Measurements from ENCODE around the gene APOL6.
A peak's percentile ranks its signal among the peaks of the same experiment; 100 is the strongest.

APOL6 gene

DNA sequence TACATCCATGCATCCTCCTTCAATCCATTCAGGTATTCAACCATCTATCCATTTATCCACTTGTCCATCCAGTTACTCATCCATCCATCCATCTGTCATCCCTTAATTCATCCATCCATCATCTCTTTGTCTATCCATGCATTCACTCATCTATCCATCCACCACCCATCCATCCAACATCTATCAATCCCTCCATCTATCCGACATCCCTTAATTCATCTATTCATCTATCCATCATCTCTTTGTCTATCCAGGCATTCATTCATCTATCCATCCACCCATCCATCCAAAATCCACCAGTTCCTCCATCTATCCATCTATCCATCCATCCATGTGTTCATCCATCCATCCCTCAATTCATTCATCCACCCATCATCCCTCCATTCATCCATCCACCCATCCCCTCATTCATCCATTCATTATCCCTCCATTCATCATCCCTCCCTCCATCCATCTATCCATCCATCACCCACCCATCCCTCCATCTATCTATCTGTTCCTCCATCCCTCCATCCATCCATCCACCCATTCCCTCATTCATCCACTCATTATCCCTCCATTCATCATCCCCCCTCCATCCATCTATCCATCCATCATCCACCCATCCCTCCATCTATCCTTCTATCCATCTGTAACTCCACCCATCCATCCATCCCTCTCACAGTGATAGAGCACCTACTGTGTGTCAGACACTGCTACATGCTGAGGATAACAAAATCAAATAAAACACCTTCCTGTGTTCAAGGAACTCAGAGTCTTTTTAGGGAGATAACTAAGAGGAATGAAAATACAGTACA is 29.6 kb upstream of the APOL6 start:
- no peaks in the 10 kb centered on the region for H3K4me1 ChIP-seq (ENCODE audit: control insufficient read depth, insufficient read depth, low read length)
- no peaks in the 10 kb centered on the region for H3K36me3 ChIP-seq (ENCODE audit: control insufficient read depth in 2 of 2, insufficient read depth in 1 of 2, low read length in 2 of 2)
- no peaks in the 10 kb centered on the region for H3K9me3 ChIP-seq (ENCODE audit: control insufficient read depth, insufficient read depth, low read depth, low read length)
- H3K27ac ChIP-seq (ENCODE audit: extremely low read depth, low read depth, low read length), result no peak overlapping the region
- CTCF ChIA-PET, result interaction anchor here (1.3 to 4.4 kb wide), 4 partner anchors 8 to 448 kb away, joined by 3 to 25 read pairs (median 4); no protein-coding TSS in a partner anchor
- H3K4me3 ChIP-seq (ENCODE audit: low read depth, low read length), result no peak overlapping the region
- POLR2A ChIA-PET, result interaction anchor here (0.9 kb wide), 1 partner anchor 30 kb away, joined by 3 read pairs; no protein-coding TSS in a partner anchor
- TF ChIP-seq ZNF266 (tag by site-specific recombination; IDR thresholded peaks at IDR 0.05; ENCODE audit: low read depth) (peak; percentile 20; the same call in 1 of the 2 replicates), ZNF114 (tag by site-specific recombination; IDR thresholded peaks at IDR 0.05) (0 out of 2 replicates have a peak, but pooled peaks have one; percentile 10), ZNF174 (tag by site-specific recombination; IDR thresholded peaks at IDR 0.05) (no peak), ZNF501 (tag by site-specific recombination; IDR thresholded peaks at IDR 0.05) (no peak), ZNF19 (tag by site-specific recombination; IDR thresholded peaks at IDR 0.05; ENCODE audit: low read depth) (no peak), ZBTB17 (tag by site-specific recombination; IDR thresholded peaks at IDR 0.05) (peak; percentile 97), ZNF571 (tag by site-specific recombination; IDR thresholded peaks at IDR 0.05) (no peak), ZNF157 (tag by site-specific recombination; IDR thresholded peaks at IDR 0.05) (no peak), ZNF544 (tag by site-specific recombination; IDR thresholded peaks at IDR 0.05) (no peak), HOXC10 (CRISPR knock-in tag; IDR thresholded peaks at IDR 0.05) (no peak), ZNF621 (tag by site-specific recombination; IDR thresholded peaks at IDR 0.05) (0 out of 2 replicates have a peak, but pooled peaks have one; percentile 24), ZNF785 (tag by site-specific recombination; IDR thresholded peaks at IDR 0.05) (0 out of 2 replicates have a peak, but pooled peaks have one; percentile 34), ZNF366 (tag by site-specific recombination; conservative IDR thresholded peaks at IDR 0.05) (peak; percentile 99), YY1 (tag by site-specific recombination; IDR thresholded peaks at IDR 0.05) (no peak), ZNF514 (tag by site-specific recombination; IDR thresholded peaks at IDR 0.05) (0 out of 2 replicates have a peak, but pooled peaks have one; percentile 10), ZNF664 (tag by site-specific recombination; IDR thresholded peaks at IDR 0.05) (no peak)
- TF ChIP-seq, protein P1, sequence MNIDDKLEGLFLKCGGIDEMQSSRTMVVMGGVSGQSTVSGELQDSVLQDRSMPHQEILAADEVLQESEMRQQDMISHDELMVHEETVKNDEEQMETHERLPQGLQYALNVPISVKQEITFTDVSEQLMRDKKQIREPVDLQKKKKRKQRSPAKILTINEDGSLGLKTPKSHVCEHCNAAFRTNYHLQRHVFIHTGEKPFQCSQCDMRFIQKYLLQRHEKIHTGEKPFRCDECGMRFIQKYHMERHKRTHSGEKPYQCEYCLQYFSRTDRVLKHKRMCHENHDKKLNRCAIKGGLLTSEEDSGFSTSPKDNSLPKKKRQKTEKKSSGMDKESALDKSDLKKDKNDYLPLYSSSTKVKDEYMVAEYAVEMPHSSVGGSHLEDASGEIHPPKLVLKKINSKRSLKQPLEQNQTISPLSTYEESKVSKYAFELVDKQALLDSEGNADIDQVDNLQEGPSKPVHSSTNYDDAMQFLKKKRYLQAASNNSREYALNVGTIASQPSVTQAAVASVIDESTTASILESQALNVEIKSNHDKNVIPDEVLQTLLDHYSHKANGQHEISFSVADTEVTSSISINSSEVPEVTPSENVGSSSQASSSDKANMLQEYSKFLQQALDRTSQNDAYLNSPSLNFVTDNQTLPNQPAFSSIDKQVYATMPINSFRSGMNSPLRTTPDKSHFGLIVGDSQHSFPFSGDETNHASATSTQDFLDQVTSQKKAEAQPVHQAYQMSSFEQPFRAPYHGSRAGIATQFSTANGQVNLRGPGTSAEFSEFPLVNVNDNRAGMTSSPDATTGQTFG (tag by site-specific recombination; IDR thresholded peaks at IDR 0.05; ENCODE audit: borderline replicate concordance), result no peak
- TF ChIP-seq, protein P2, sequence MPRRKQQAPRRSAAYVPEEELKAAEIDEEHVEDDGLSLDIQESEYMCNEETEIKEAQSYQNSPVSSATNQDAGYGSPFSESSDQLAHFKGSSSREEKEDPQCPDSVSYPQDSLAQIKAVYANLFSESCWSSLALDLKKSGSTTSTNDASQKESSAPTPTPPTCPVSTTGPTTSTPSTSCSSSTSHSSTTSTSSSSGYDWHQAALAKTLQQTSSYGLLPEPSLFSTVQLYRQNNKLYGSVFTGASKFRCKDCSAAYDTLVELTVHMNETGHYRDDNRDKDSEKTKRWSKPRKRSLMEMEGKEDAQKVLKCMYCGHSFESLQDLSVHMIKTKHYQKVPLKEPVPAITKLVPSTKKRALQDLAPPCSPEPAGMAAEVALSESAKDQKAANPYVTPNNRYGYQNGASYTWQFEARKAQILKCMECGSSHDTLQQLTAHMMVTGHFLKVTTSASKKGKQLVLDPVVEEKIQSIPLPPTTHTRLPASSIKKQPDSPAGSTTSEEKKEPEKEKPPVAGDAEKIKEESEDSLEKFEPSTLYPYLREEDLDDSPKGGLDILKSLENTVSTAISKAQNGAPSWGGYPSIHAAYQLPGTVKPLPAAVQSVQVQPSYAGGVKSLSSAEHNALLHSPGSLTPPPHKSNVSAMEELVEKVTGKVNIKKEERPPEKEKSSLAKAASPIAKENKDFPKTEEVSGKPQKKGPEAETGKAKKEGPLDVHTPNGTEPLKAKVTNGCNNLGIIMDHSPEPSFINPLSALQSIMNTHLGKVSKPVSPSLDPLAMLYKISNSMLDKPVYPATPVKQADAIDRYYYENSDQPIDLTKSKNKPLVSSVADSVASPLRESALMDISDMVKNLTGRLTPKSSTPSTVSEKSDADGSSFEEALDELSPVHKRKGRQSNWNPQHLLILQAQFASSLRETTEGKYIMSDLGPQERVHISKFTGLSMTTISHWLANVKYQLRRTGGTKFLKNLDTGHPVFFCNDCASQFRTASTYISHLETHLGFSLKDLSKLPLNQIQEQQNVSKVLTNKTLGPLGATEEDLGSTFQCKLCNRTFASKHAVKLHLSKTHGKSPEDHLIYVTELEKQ (tag by site-specific recombination; IDR thresholded peaks at IDR 0.05; ENCODE audit: borderline replicate concordance), result no peak
- TF ChIP-seq, protein P3, sequence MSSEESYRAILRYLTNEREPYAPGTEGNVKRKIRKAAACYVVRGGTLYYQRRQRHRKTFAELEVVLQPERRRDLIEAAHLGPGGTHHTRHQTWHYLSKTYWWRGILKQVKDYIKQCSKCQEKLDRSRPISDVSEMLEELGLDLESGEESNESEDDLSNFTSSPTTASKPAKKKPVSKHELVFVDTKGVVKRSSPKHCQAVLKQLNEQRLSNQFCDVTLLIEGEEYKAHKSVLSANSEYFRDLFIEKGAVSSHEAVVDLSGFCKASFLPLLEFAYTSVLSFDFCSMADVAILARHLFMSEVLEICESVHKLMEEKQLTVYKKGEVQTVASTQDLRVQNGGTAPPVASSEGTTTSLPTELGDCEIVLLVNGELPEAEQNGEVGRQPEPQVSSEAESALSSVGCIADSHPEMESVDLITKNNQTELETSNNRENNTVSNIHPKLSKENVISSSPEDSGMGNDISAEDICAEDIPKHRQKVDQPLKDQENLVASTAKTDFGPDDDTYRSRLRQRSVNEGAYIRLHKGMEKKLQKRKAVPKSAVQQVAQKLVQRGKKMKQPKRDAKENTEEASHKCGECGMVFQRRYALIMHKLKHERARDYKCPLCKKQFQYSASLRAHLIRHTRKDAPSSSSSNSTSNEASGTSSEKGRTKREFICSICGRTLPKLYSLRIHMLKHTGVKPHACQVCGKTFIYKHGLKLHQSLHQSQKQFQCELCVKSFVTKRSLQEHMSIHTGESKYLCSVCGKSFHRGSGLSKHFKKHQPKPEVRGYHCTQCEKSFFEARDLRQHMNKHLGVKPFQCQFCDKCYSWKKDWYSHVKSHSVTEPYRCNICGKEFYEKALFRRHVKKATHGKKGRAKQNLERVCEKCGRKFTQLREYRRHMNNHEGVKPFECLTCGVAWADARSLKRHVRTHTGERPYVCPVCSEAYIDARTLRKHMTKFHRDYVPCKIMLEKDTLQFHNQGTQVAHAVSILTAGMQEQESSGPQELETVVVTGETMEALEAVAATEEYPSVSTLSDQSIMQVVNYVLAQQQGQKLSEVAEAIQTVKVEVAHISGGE (tag by site-specific recombination; conservative IDR thresholded peaks at IDR 0.05; ENCODE audit: low read depth), result no peak
- TF ChIP-seq, protein P4, sequence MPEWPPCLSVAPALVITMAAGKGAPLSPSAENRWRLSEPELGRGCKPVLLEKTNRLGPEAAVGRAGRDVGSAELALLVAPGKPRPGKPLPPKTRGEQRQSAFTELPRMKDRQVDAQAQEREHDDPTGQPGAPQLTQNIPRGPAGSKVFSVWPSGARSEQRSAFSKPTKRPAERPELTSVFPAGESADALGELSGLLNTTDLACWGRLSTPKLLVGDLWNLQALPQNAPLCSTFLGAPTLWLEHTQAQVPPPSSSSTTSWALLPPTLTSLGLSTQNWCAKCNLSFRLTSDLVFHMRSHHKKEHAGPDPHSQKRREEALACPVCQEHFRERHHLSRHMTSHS (tag by site-specific recombination; IDR thresholded peaks at IDR 0.05), result no peak
- TF ChIP-seq, protein P5, sequence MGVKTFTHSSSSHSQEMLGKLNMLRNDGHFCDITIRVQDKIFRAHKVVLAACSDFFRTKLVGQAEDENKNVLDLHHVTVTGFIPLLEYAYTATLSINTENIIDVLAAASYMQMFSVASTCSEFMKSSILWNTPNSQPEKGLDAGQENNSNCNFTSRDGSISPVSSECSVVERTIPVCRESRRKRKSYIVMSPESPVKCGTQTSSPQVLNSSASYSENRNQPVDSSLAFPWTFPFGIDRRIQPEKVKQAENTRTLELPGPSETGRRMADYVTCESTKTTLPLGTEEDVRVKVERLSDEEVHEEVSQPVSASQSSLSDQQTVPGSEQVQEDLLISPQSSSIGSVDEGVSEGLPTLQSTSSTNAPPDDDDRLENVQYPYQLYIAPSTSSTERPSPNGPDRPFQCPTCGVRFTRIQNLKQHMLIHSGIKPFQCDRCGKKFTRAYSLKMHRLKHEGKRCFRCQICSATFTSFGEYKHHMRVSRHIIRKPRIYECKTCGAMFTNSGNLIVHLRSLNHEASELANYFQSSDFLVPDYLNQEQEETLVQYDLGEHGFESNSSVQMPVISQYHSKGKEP (tag by site-specific recombination; IDR thresholded peaks at IDR 0.05), result no peak
- TF ChIP-seq, protein P6, sequence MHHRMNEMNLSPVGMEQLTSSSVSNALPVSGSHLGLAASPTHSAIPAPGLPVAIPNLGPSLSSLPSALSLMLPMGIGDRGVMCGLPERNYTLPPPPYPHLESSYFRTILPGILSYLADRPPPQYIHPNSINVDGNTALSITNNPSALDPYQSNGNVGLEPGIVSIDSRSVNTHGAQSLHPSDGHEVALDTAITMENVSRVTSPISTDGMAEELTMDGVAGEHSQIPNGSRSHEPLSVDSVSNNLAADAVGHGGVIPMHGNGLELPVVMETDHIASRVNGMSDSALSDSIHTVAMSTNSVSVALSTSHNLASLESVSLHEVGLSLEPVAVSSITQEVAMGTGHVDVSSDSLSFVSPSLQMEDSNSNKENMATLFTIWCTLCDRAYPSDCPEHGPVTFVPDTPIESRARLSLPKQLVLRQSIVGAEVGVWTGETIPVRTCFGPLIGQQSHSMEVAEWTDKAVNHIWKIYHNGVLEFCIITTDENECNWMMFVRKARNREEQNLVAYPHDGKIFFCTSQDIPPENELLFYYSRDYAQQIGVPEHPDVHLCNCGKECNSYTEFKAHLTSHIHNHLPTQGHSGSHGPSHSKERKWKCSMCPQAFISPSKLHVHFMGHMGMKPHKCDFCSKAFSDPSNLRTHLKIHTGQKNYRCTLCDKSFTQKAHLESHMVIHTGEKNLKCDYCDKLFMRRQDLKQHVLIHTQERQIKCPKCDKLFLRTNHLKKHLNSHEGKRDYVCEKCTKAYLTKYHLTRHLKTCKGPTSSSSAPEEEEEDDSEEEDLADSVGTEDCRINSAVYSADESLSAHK (tag by site-specific recombination; IDR thresholded peaks at IDR 0.05), result no peak
